Activated T-cell treated with anti-CD3 and anti-CD28 coated beads for 1 hour (primary cell): ENCODE data around the gene FBLN5.

Experiments
- DNase-seq: peaks from one replicate; pipeline ENCODE4 v3.0.0-alpha.2; 2020; ENCODE audit warnings: low read depth

The FBLN5 gene

GRCh38 chr14:91945751-91946621, 1.5 kb downstream of the FBLN5 start:
- no peak for DNase-seq

GRCh38 chr14:91942946-91943345, 4.5 kb downstream of the FBLN5 start:
- DNase-seq: no peak

GRCh38 chr14:91942128-91942527, 5.4 kb downstream of the FBLN5 start:
- no peak for DNase-seq

GRCh38 chr14:91940209-91940608, 7.3 kb downstream of the FBLN5 start:
- no peak for DNase-seq

GRCh38 chr14:91935586-91935985, 11.9 kb downstream of the FBLN5 start:
- no peak for DNase-seq

GRCh38 chr14:91934554-91935285, 12.8 kb downstream of the FBLN5 start:
- no peak for DNase-seq

GRCh38 chr14:91931478-91932088, 15.9 kb downstream of the FBLN5 start:
- DNase-seq: no peak

GRCh38 chr14:91929700-91930099, 17.8 kb downstream of the FBLN5 start:
- no peak for DNase-seq

GRCh38 chr14:91927800-91928199, 19.7 kb downstream of the FBLN5 start:
- no peak for DNase-seq

GRCh38 chr14:91927191-91927590, 20.3 kb downstream of the FBLN5 start:
- no peak for DNase-seq

GRCh38 chr14:91926131-91926890, 21.2 kb downstream of the FBLN5 start:
- no peak for DNase-seq

- DNase-seq: no peak
Measured at GRCh38 chr14:91925727-91926121, 21.8 kb downstream of the FBLN5 start.

GRCh38 chr14:91925001-91925726, 22.3 kb downstream of the FBLN5 start:
- DNase-seq: no peak

- DNase-seq: no peak
Measured at GRCh38 chr14:91920526-91920925, 27.0 kb downstream of the FBLN5 start.

- no peak for DNase-seq
Measured at GRCh38 chr14:91919814-91920213, 27.7 kb downstream of the FBLN5 start.

- no peak for DNase-seq
Measured at GRCh38 chr14:91918186-91918883, 29.2 kb downstream of the FBLN5 start.

- no peak for DNase-seq
Measured at GRCh38 chr14:91912035-91912434, 35.5 kb downstream of the FBLN5 start.

- peak; percentile 16 for DNase-seq
Measured at GRCh38 chr14:91911474-91912032, 35.9 kb downstream of the FBLN5 start.

- DNase-seq: no peak
Measured at GRCh38 chr14:91910196-91910595, 37.3 kb downstream of the FBLN5 start.

- no peak for DNase-seq
Measured at GRCh38 chr14:91906374-91906773, 41.1 kb downstream of the FBLN5 start.
